HG03159 (cell line): Measurements from ENCODE around the gene HSPBP1.

Experiments
- ATAC-seq: cut with Tn5 transposase; IDR thresholded peaks from one replicate; pipeline ENCODE4 v1.9.1; 2021; ENCODE audit warnings: mild to moderate bottlenecking, moderate library complexity; ENCODE audit not compliant: unreplicated experiment

The HSPBP1 gene

GRCh38 chr19:55305491-55305890, 25.6 kb upstream of the HSPBP1 start:
- ATAC-seq = no peak

DNA sequence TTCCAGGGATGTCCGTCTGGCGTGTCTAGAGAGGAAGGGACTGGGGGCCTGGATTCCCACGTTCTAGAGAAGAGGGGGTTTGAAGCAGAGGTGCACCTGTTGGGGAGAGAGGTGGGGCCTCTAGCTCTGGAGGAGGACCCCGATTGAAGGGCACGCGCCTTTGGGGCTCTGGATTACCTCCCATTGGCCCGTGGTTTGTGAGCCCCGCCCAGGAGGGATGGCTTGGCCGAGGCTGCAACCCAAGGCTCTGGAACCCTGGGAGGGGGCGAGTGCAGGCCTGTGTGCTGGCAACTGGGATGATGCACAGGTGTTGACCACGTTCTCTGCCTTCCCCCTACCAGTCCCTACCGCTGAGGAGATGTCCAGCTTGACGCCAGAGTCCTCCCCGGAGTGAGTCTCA, 25.1 kb upstream of the HSPBP1 start:
- ATAC-seq = no peak

GRCh38 chr19:55304279-55304978, 24.5 kb upstream of the HSPBP1 start:
- ATAC-seq = no peak

DNA sequence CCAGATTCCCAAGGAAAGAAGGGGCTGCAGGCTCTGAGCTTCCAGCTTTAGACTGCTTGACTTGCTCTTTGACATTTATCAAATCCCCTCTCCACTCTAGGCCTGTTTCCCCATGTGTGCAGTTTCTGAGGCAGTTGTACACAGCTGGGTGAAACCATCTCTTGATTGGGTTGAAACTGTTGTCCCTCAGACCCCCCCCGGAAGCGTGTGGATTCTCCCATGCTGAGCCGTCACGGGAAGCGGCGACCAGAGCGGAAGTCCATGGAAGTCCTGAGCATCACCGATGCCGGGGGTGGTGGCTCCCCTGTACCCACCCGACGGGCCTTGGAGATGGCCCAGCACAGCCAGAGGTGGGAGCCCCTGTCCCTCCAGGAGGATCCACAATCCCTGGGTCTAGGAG, 23.6 kb upstream of the HSPBP1 start:
- no peak for ATAC-seq

DNA sequence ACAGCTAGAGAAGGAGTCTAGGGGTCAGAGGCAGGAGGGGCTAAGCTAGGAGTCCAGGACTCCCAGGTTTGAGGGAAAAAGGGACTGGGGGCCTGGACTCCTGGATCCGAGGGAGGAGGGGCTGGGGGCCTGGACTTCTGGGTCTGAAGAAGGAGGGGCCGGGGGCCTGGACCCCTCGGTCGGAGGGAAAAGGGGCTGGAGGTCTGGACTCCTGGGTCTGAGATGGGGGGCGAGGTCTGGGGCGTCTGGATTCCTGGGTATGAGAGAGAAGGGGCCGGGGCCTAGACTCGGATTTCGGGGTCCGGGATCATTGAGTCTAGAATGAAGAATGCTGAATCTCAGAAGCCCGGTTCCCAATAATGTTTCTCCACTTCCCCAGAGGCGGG, 22.4 kb upstream of the HSPBP1 start:
- no peak for ATAC-seq

DNA sequence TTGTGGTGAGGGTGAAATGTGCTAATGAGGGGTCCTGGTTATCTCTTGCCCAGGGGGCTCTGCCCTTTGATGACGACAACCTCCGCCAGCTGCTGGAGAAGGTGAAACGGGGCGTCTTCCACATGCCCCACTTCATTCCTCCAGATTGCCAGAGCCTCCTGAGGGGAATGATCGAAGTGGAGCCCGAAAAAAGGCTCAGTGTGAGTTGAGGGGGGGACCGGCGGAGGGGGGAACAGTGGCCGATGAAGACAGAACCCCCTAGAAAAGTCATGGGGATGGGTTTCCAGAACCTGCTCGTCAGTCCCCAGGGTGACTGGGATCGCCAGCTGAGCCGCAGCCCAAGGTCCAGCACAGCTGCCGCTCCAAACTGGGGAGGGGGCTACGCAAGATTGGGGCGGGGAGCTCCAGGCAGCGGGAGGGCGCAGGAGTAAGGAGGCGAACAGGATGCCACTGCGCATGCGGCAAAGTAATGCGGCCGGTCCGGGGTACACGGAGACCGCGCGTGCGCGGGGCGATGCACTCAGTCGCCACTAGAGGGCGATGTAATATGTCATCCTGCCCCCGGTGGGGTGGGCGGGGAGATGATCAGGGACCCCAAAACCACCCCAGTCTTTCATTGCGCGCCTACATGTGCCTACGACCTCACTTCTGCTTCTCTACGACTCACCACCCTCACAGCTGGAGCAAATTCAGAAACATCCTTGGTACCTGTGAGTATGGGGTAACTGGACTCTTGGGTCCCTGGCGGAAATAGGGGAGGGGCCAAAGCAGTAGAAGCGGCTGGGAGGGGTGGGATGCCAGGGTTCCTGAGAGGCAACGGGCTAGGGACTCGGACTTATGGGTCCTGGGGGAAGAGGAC, 21.8 kb upstream of the HSPBP1 start:
- ATAC-seq = peak; percentile 65

DNA sequence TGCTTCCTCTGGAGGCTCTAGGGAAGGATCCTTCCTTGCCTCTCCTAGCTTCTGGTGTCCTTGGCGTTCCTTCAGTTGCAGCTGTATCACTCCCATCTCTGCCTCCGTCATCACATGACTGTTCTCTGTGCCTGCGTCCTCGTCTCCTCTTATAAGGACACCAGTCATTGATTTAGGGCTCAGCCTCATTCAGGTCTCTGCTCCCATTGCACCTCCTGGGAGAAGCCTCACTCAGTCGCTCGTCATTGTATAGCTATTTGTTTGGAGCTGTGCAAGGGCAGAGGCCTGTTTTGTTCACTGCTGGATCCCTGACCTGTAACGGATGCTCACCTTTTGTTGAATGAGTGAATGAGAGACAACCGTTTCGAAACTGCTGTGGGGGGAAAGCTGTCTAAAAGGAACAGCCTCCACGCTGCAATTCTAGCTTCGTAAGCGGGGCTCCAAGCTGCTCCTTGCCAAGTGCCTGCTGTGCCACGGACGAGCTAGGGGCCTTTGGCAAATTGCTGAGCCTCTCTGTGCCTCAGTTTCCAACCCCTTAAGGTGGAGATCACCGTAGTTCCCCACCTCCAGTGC, 21.1 kb upstream of the HSPBP1 start:
- no peak for ATAC-seq

GRCh38 chr19:55299991-55300390, 20.1 kb upstream of the HSPBP1 start:
- no peak for ATAC-seq

- no peak for ATAC-seq
Measured at GRCh38 chr19:55297267-55297666, 17.4 kb upstream of the HSPBP1 start.

DNA sequence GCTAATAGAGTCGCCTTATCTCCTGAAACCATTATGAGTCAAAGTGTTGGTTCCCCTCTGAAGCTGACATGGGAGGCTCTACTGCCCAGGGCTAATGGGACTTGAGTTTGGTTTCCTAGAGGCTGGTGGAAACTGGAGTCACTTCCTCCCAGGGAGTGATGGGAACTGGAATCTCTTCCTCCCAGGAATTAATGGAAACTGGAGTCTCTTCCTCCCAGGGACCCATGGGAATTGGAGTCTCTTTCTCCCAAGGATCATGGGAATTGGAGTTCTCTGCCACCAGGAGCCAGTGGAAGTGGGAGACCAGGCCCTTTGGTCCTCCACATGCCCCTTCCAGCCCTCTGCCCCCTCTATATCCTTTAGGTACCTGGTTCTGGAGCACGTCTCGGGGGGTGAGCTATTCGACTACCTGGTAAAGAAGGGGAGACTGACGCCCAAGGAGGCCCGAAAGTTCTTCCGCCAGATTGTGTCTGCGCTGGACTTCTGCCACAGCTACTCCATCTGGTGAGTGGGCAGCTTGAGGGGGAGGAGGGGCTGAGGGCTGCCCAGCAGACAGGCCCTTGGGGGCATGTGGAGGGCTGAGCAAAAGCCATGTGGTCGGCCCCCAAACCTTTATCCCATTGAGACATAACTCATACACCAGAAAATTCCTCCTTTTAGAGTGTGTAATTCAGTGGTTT, 9.3 kb upstream of the HSPBP1 start:
- ATAC-seq = no peak

- no peak for ATAC-seq
Measured at GRCh38 chr19:55287361-55288079, 7.6 kb upstream of the HSPBP1 start.

DNA sequence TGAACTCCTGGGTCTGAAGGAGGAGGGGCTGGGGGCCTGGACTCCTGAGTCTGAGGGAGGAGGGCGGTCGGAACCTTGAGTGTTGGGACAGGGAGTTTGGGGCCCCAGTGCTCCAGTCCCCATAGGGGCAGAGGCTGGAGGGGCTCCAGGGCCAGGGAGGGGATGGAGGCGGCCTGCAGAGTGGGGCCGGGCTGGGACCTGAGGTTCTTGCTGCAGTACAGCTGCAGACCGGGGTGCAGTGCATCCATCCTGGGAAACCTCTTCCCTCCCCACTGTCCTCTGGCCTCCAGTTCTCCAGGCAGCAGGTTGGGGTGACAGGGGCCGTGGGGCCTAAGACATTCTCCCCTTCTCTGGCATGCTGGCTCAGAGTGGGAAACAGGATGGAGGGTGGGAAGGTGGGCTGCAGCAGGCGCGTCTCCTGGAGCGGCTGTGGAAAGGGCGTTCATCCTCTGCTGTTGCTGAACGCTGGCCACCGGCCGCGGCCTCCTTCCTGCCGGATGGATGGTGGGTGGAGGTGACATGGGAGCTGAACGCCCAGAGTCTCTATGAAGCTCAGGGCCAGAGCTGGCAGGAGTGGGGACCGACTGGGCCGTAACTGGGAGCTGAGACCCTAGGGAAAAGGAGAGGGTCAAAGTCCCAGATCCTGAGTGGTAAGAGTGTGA, 5.5 kb upstream of the HSPBP1 start:
- ATAC-seq = no peak

- no peak for ATAC-seq
Measured at GRCh38 chr19:55284405-55285058, 4.6 kb upstream of the HSPBP1 start.

DNA sequence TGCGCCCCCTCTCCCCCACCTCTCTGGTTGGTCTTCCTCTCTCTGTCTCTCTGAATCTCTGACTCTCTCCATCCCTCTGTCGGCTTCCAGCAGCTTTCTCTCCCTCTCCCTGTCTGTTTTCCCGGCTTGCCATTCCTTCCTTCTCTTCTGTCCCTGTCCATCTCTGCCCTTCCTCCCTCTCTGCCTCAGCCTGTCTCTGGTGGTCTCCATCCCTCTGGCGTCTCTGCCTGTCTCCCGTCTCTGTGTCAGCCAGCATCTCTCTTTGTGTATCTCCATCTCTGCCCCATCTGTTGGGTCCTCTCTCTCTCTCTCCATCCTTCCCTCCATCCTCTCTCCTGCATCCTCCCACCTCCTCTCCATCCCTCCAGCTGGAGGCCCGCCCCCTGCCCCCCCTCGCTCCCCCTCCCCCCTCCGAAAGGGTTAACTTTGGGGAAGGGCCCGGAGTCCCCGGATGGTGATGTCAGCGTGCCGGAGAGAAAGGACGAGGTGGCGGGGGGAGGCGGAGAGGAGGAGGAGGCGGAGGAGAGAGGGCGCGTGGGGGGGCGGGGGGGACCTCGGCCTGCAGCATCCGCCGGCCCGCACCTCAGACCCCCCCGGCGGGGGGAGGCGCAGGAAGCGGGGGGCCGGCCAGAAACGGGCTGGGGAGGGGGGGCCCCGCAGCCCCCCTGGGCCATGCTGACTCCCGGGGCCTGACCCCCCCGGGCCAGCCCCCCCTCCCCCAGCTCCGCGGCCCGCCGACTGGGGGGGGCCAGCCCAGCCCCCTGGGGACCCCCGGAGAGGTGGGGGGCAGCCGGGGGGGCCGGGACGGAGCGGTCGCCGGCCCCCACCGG, 3.9 kb upstream of the HSPBP1 start, which contains the start of gene BRSK1:
TSS of gene BRSK1 (plus strand) at position 450 of the 830 bp plus-strand sequence. CDS start 446 bp downstream, outside the sequence.
- no peak for ATAC-seq

GRCh38 chr19:55279340-55279739, 570 bp downstream of the HSPBP1 start:
- ATAC-seq = no peak

DNA sequence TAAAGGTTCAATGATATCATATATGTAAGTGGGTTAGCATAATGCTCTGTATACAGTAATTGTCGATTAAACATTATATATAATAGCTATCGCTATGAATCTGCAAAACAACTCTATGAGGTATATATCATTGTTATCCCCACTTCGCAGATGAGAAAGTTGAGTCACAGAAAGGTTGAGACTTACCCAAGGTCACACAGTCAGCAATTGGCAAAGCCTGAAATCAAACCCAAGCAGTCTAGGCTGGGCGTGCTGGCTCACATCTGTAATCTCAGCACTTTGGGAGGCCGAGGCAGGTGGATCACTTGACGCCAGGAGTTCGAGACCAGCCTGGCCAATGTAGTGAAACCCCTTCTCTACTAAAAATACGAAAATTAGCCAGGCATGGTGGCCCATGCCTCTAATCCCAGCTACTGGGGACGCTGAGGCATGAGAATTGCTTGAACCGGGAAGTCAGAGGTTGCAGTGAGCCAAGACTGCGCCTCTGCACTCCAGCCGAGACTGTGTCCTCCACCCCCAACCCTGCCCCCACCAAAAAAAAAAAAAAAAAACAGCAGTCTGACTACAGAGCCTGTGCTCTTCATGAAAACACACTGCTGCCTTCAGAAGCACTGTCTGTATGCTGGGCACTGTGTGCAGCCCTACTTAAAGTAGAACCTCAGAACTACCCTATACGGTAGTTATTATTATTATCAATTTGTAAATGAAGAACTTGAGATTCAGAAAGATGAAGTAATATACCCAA, 1.3 kb downstream of the HSPBP1 start:
- no peak for ATAC-seq

DNA sequence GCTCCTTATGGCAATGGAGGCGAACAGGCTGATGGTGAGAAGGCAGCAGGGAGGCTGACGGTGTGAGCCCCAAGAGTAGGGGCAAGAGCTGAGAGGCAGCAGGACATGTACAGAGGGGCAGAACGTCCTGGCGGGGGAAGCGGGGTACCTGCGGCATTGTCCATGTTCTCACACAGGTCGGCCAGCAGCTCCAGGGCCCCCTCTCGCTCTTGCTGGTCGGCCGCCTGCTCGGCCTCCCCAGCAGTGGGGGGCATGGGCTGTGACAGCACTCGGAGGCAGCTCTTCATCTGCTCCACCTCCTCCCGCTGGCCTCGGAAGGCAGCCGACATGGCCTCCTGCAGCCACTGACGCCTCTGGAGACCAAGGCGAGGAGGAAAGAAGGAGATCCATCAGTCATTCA, 2.4 kb downstream of the HSPBP1 start:
- no peak for ATAC-seq
